AML-193 (cell line): Measurements from ENCODE around the gene SIK2.
A peak's percentile ranks its signal among the peaks of the same experiment; 100 is the strongest.
"Not testable (repeated sequence)": the region's sequence is repeated elsewhere in the genome, so short reads cannot be mapped to it uniquely, and the experiment has no call there.

Experiments used
- DNase-seq, 2 experiments: peaks; one replicate each; lab custom pipeline; 2025; lab: John Stamatoyannopoulos, UW

The SIK2 gene

GRCh38 chr11:111759778-111760407 is 157.6 kb downstream of the SIK2 start:
- no peak for DNase-seq

DNA sequence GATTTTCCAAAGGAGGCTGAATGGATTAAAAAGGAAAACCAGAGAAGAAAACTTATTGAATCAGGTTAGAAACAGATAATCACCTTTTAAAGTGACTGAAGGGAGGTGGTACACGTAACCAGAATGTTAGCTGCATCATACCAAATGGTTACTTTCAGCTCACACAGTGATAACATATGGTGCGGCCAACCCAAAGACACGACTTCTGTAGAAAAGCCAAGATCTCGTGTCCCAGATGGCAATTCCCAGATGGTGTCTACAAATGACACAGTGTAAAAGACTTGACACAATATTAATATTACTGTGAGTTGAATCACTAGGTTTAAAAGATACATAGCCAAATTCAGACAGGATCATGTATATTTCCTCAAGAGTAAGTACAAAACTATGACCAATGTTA is 158.8 kb downstream of the SIK2 start:
- DNase-seq, result no peak

- no peak for DNase-seq
Observed at GRCh38 chr11:111762526-111762925, 160.3 kb downstream of the SIK2 start.

DNA sequence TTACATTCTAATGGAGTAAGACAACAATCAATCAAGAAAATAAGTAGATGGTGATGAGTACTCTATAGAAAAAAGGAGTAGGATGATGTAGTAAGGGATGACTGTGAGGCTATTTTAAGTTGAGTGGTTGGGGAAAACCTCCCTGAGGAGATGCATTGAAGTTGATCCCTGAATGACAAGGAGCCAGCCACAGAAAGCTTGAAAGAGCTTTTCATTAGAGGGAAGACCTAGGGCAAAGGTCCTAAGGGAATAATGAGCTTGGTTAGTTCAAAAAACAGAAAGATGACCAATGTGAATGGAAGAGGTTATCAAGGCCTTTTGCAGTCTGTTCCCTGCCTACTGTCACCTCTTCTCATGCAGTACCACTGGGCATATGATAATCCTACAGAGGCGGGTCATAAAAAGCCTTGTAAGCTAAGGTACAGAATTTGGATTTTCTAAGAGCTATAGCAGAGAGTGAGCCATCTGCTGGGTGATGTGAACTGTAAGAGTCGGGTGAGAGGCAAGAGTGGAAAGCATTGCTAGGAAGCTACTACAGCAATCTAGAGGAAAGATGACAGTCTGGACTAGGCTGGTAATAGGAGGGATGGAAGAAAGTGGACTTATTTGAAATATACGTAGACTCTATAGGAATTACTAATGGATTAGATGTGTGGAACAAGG is 160.9 kb downstream of the SIK2 start:
- DNase-seq, result no peak

- DNase-seq, result no peak
Observed at GRCh38 chr11:111764621-111765020, 162.4 kb downstream of the SIK2 start.

DNA sequence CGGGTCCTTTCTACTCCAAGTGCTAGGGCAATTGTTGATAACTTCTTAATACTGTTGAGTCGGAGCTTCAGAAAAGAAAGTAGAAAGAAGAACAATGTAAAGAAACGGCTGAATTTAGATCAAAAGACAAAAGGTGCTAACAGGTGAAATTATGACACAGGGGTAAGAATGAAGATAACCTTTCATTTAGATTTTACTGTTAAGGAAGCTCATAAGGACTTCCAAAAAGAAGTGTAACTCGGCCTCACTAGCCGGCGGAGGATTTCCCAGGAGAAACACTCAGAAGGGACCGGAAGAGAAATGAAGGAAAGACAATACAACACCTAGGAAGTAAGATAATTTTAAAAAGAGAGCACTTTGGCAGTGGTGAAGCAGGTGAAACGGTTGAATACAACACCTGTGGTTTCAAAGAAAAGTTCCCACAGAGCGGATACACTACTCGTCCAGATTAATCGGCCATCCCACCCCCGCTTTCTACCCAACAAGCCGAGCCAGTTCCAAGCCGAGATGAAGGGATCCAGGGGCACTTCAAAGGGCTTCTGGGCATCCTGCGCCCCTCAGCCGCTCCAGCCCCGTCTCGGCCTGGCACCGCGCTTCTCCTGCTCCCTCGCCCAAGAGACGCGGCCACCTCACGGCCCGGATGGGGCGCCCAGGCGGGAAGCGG is 163.2 kb downstream of the SIK2 start:
- peak in 1 of 2 experiments; percentile 13 for DNase-seq

DNA sequence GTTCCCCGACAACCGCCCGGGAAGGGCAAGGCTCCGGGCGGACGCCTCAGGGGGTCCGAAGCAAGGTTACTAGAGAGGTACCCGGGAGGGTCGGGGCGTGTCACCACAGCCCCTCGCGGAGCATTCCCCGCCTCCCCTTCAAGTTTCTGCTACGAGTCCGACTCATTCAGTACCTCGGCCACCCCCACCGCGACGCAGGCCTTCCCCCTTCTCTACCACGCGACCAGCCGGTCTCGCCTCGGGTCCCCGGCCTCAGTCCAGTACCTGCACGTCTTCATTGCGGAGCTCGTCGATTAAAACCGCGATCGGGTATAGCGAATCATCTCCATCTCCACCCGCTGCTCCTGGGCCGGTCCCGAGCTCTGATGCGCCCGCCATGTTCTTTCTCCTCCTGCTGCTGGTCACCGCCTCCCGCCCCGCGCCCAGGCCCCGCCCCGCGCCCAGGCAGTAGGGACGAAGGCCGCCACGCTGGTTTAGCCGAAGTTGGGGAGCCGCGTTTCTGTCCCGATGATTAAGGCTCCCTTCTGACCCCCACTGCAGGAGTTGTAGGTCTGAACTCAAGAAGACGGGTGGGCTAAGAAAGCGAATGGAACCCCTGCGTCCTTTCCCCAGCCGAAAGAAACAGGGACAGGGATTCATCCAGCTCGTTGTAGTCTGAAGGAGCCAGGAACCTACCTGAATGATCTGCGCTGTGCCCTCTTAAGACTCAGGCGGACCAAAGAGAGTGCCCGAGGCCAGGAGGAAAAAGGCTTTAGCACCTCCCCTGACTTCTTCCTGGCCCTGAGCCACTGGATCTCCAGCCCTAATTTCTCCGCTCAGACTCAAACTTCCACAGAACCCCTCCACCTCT is 164.0 kb downstream of the SIK2 start, which contains the start of gene PPP2R1B:
PPP2R1B (minus strand) TSS at position 406 of the 850 bp plus-strand sequence; CDS start at position 378, 28 bp downstream.
- DNase-seq, result peak; percentile 61 to 69

GRCh38 chr11:111766834-111767142 is 164.5 kb downstream of the SIK2 start:
- no peak for DNase-seq

DNA sequence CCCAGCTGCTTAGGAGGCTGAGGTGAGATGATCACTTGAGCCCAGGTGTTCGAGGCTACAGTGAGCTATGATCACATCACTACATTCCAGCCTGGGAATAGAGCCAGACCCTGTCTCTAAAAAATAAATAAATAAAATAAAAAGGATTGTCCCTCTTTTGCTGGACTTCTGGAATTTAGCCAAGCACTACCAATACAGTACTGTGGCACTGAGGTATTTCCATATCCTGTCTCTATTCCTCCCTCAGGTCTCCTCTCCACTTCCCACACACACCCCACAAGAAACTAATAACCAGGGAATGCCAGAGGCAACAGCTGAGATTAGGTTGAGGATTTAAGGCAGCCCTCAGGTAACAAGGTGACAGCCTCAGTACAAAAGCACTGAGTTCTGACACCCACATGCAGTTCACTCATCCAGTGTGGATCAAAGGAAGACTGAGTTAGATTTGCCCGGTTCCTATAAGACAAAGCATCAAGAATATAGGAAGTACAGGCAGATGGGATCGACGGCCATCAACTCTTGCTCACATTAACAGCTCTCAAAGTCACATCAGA is 168.4 kb downstream of the SIK2 start:
- DNase-seq, result no peak

DNA sequence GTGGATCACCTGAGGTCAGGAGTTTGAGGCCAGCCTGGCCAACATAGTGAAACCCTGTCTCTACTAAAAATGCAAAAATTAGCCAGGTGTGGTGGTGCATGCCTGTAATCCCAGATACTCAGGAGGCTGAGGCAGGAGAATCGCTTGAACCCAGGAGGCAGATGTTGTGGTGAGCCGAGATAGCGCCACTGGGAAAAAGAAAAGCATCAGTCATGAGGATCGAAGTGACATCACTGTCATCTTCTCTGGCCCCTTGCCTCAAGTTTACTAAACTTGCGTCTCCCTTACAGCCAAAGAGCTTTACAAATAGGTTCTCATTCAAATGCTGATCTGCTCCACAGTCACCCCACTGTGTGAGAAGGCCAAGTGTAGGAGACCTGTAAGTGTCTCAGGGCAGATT is 169.0 kb downstream of the SIK2 start:
- DNase-seq, result not testable (repeated sequence)

DNA sequence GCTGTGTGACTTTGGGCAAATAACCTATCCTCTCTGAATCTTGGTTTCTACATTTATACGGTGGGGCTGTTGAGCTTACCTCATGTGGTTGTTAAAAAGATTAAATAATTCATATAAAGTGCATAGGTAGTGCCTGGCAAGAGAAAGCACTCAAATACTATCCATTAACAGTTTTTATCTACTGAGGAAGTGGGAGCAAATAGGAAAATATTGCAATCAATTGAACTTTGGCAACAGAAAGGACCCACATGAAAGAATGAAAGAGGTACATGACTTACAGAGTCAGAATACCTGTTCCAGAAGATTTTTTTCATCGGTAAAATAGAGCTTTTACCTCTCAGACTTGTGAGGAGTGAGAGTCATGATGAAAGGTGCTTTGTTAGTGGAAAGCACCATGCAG is 170.3 kb downstream of the SIK2 start:
- no peak for DNase-seq

GRCh38 chr11:111774955-111775710 is 172.9 kb downstream of the SIK2 start:
- DNase-seq, result no peak

- no peak for DNase-seq
Observed at GRCh38 chr11:111776398-111777093, 174.3 kb downstream of the SIK2 start.

DNA sequence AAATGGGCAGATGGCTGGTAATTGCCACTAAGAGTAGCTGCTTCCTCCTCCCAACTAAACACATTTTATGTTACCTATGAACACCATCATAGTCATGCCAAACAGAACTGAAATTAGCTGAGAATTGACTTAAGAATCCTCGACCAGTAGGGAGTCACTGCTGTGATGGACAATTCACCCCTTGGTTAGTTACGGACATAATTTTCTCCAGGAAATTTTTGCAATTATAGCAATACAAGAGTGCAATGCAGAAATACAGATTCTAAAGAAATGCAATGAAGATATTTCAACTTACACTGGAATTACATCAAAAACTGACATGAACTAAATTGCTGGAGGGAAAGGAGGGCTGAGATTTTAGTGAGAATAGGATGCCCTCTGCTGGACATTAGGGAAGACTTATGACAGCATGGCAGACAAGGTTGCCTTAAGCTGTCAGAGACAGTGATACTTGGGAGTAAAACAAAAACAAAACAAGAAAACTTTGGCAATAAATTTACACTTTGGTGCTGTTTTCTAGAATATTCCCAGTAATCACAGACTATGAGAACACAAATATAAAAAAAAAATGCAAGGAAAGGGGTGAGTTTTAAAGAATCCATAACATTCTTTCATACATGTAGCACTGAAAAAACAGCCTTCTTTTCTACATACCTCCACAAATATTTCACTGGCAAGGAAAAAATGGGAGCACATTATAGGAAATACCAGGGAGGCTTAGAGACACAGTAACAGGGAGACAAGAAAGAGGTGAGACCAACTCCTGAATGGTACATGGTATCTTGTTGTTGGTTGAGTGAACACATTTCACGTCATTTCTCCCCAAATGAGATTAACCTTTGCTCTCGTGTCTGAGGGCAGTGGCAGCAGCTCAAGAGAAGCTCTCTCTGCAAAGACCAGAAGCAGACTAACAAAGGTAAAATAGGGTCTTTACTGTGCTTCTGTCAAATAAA is 175.1 kb downstream of the SIK2 start:
- peak; percentile 57 to 58 for DNase-seq

DNA sequence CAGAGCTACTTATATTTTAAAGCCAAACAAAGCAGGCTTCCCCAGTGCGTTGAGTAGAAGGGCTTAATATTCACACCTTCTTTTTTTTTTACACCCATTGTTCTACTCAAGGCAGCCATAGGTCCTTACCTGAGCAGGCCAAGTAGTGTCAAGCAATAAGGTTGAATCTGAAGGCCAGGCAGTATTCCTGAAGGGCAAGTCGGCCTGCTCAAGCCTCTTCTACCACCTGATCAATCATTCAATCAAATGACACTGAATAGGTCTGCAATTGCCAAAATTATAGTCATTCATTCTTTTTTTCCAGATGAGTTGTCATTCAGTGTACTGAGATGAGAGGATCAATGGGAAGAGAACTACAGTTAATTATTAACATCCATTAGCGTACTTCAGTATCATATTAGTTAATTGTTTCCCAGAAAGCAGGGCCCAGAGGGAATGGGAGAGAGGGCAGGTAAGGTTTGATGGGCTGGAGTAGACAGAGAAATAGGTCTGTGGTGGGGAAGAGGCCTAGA is 175.9 kb downstream of the SIK2 start:
- no peak for DNase-seq

DNA sequence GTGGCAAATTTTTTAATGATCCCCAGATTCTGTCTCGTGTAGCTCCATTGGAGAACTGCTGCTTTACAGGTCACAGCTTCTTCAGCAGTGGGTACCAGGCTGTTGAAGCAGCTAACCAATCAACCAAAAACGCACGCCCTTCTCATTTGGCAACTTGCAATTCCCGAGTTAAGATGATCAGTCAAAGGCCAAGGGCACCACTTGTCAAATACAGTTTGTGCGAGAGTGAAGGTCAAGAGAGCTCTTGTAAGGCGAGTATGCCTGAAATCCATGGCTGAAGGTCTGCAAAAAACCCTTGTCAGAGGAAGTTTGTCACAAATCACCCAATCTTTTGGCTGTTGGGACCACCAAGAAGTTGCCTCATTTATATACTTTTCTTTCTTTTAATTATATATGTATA is 176.9 kb downstream of the SIK2 start:
- DNase-seq, result no peak
